Measurements from ENCODE around the gene TMEM204. TPM values are rescaled to one million over a fixed set of nuclear protein-coding genes. Genes with fewer than 3 reads are reported as not detected.

The TMEM204 gene
- total RNA-seq, 2 donors from 2014 or later: 2.9 to 5.0 TPM

GRCh38 chr16:1496464-1496863 is 37.0 kb upstream of the TMEM204 start:
- Histone ChIP-seq H3K4me3 (no peak overlapping the region), H3K9me3 (no peaks in the 10 kb centered on the region), H3K27me3 (no peaks in the 10 kb centered on the region), H3K36me3 (no peaks in the 10 kb centered on the region), H3K27ac (no peak overlapping the region), H3K9ac (ENCODE audit: low read depth in 2 of 2, low read length in 2 of 2) (no peak overlapping the region), H3K4me1 (peaks cover 8% of the 10 kb centered on the region)
- DNase-seq: no peak
- intact Hi-C loops (cut with DNase I): loop anchor here (10.0 kb wide), 1 partner anchor 118 kb away; the partner anchor contains the start of genes CRAMP1 and IFT140
- TF ChIP-seq CTCF (IDR thresholded peaks at IDR 0.05): no peak

- Histone ChIP-seq H3K27me3 (no peaks in the 10 kb centered on the region), H3K4me1 (peaks cover 8% of the 10 kb centered on the region), H3K9ac (ENCODE audit: low read depth in 2 of 2, low read length in 2 of 2) (no peak overlapping the region), H3K36me3 (no peaks in the 10 kb centered on the region), H3K4me3 (no peak overlapping the region), H3K9me3 (no peaks in the 10 kb centered on the region), H3K27ac (no peak overlapping the region)
- no peak for TF ChIP-seq CTCF (IDR thresholded peaks at IDR 0.05)
- intact Hi-C loops (cut with DNase I): loop anchor here (10.0 kb wide), 1 partner anchor 118 kb away; the partner anchor contains the start of genes CRAMP1 and IFT140
- DNase-seq: no peak
These were observed 36.4 kb upstream of the TMEM204 start for GRCh38 chr16:1497014-1497598.

GRCh38 chr16:1498899-1499676 is 34.4 kb upstream of the TMEM204 start:
- no peaks in the 10 kb centered on the region for H3K27me3 ChIP-seq
- no peak for TF ChIP-seq CTCF (IDR thresholded peaks at IDR 0.05)
- peaks cover 7% of the 10 kb centered on the region for H3K4me1 ChIP-seq
- no peak for DNase-seq
- H3K9me3 ChIP-seq: no peaks in the 10 kb centered on the region
- no peak overlapping the region for H3K9ac ChIP-seq (ENCODE audit: low read depth in 2 of 2, low read length in 2 of 2)
- intact Hi-C loops (cut with DNase I): loop anchor here (10.0 kb wide), 1 partner anchor 116 kb away; the partner anchor contains the start of genes CRAMP1 and IFT140
- peaks cover 6% of the 10 kb centered on the region for H3K36me3 ChIP-seq
- H3K4me3 ChIP-seq: no peak overlapping the region
- H3K27ac ChIP-seq: no peak overlapping the region

GRCh38 chr16:1499756-1500464 is 33.6 kb upstream of the TMEM204 start:
- Histone ChIP-seq H3K9me3 (no peaks in the 10 kb centered on the region), H3K9ac (ENCODE audit: low read depth in 2 of 2, low read length in 2 of 2) (no peak overlapping the region), H3K27me3 (no peaks in the 10 kb centered on the region), H3K4me1 (no peaks in the 10 kb centered on the region), H3K4me3 (no peak overlapping the region), H3K36me3 (peaks cover 6% of the 10 kb centered on the region), H3K27ac (no peak overlapping the region)
- no peak for DNase-seq
- TF ChIP-seq CTCF (IDR thresholded peaks at IDR 0.05): no peak
- intact Hi-C loops (cut with DNase I): loop anchor here (10.0 kb wide), 1 partner anchor 115 kb away; the partner anchor contains the start of genes CRAMP1 and IFT140

- Histone ChIP-seq H3K4me3 (no peak overlapping the region), H3K4me1 (no peaks in the 10 kb centered on the region), H3K27ac (no peak overlapping the region), H3K27me3 (no peaks in the 10 kb centered on the region), H3K36me3 (peaks cover 6% of the 10 kb centered on the region), H3K9ac (ENCODE audit: low read depth in 2 of 2, low read length in 2 of 2) (no peak overlapping the region), H3K9me3 (no peaks in the 10 kb centered on the region)
- DNase-seq: no peak
- no peak for TF ChIP-seq CTCF (IDR thresholded peaks at IDR 0.05)
- intact Hi-C loops (cut with DNase I): no loop called here
These were observed 32.9 kb upstream of the TMEM204 start for GRCh38 chr16:1500465-1501150.
